HFFc6 (cell line): ENCODE data around the gene TMIGD3. TPM values are rescaled to one million over a fixed set of nuclear protein-coding genes. Genes with fewer than 3 reads are reported as not detected.
"Not testable (repeated sequence)": the region's sequence is repeated elsewhere in the genome, so short reads cannot be mapped to it uniquely, and the experiment has no call there.

Experiments
- DNase-seq: peaks from one replicate; pipeline ENCODE4 v3.0.0-alpha.2; 2018
- H3K27ac Mint-ChIP-seq: 2 replicates; pipeline ENCODE4 v1.8.0; 2020; ENCODE audit warnings: mild to moderate bottlenecking, mixed read lengths
- H3K27me3 Mint-ChIP-seq: 2 replicates; pipeline ENCODE4 v1.8.0; 2021; ENCODE audit warnings: mild to moderate bottlenecking, moderate library complexity, mixed read lengths; ENCODE audit not compliant: insufficient read depth
- H3K36me3 Mint-ChIP-seq: 2 replicates; pipeline ENCODE4 v1.8.0; 2021; ENCODE audit warnings: low read depth, mixed read lengths
- H3K4me1 Mint-ChIP-seq: 2 replicates; pipeline ENCODE4 v1.8.0; 2020; ENCODE audit warnings: low read depth, mixed read lengths
- H3K4me3 Mint-ChIP-seq: 2 replicates; pipeline ENCODE4 v1.8.0; 2020; ENCODE audit warnings: mild to moderate bottlenecking, moderate library complexity, mixed read lengths
- H3K9me3 Mint-ChIP-seq: 2 replicates; pipeline ENCODE4 v1.8.0; 2020; ENCODE audit warnings: mild to moderate bottlenecking, mixed read lengths
- long read RNA-seq: library from polyadenylated mRNA; unstranded; transcript quantifications from one replicate; pipeline ENCODE4 v2.0.0, GENCODE V29; 2019
- total RNA-seq, 6 experiments: library from RNA; stranded (reverse); fragmentation: NEBNext Ultra II Directional; extraction: Animal tissue kit (Norgen Biotek cat#: 25700); gene quantifications; 2 replicates in 1 of 6; 3 replicates in 5 of 6; pipeline ENCODE4 v1.2.3, GENCODE V29; 2021
- TF ChIP-seq, protein P1 (sequence below): fragments of 200-600 bp; sonication (generic); IDR thresholded peaks from 2 replicates; pipeline ENCODE4 v1.5.0; 2021; ENCODE audit warnings: antibody characterized with exemption, mild to moderate bottlenecking

The TMIGD3 gene
- not detected for total RNA-seq
- long read RNA-seq = 0 reads

GRCh38 chr1:111503585-111504060, at the start of gene TMIGD3, which contains the start of gene ADORA3:
Gene TMIGD3, minus strand, starts transcription at chr1:111503633. Its CDS starts 279 bp downstream, at chr1:111503354.
Gene ADORA3, minus strand, starts transcription at chr1:111503633. Its CDS starts 279 bp downstream, at chr1:111503354.
- no peaks in the 10 kb centered on the region for H3K9me3 Mint-ChIP-seq
- H3K4me3 Mint-ChIP-seq = no peak within 1 kb of the TSS
- peaks cover 20% of the 10 kb centered on the region for H3K4me1 Mint-ChIP-seq
- no peaks in the 10 kb centered on the region for H3K36me3 Mint-ChIP-seq
- no peak for DNase-seq
- TF ChIP-seq, protein P1, sequence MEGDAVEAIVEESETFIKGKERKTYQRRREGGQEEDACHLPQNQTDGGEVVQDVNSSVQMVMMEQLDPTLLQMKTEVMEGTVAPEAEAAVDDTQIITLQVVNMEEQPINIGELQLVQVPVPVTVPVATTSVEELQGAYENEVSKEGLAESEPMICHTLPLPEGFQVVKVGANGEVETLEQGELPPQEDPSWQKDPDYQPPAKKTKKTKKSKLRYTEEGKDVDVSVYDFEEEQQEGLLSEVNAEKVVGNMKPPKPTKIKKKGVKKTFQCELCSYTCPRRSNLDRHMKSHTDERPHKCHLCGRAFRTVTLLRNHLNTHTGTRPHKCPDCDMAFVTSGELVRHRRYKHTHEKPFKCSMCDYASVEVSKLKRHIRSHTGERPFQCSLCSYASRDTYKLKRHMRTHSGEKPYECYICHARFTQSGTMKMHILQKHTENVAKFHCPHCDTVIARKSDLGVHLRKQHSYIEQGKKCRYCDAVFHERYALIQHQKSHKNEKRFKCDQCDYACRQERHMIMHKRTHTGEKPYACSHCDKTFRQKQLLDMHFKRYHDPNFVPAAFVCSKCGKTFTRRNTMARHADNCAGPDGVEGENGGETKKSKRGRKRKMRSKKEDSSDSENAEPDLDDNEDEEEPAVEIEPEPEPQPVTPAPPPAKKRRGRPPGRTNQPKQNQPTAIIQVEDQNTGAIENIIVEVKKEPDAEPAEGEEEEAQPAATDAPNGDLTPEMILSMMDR = no peak
- peaks cover 6% of the 10 kb centered on the region for H3K27me3 Mint-ChIP-seq
- H3K27ac Mint-ChIP-seq = no peak within 1 kb of the TSS

DNA sequence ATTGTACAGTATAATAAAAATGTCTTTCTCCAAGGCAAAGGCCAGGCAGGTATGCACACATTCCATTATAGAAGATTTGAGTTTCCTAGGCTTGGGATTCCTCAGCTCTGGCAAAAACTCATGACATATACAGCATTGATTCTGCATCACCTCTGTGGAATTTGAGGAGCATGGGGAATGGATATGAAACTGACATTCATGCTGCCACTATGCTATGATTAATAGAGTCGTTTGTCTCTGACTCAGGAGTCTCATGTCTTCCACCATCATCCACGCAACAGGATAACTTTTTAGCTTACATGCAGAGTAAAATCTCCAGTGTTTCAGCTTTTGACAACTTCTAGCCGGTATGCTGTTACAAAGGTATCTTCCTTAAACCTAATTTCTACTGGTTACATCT, 49.8 kb upstream of the TMIGD3 start:
- Mint-ChIP-seq H3K4me3 (peak overlapping the region; percentile 52), H3K36me3 (peaks cover 8% of the 10 kb centered on the region; the same call in 1 of the 2 replicates), H3K9me3 (no peaks in the 10 kb centered on the region), H3K27ac (peak overlapping the region; percentile 89), H3K27me3 (peaks cover 1% of the 10 kb centered on the region; the same call in 1 of the 2 replicates), H3K4me1 (peaks cover 48% of the 10 kb centered on the region)
- TF ChIP-seq, protein P1 = no peak
- peak; percentile 93 for DNase-seq

DNA sequence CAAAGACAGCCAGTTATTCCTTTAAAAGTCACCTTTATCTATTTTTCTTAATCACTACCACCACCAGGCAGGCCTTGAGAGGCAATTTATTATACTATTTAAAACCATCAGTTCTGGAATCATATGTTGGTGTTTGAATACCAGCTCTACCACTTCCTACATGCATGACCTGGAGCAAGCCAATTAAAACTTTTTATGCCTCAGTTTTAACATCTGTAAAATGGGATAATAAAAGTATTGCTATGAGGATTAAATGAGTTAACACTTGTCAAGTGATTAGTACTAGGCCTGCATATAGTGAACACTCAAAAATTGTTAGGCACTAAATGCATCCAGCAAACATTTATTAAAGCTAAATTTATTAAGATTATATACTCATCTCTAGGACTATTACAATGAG, 49.2 kb upstream of the TMIGD3 start:
- peak overlapping the region; percentile 34 for H3K27ac Mint-ChIP-seq
- no peak overlapping the region for H3K4me3 Mint-ChIP-seq
- TF ChIP-seq, protein P1 = no peak
- DNase-seq = no peak
- peaks cover 48% of the 10 kb centered on the region for H3K4me1 Mint-ChIP-seq
- H3K36me3 Mint-ChIP-seq = peaks cover 8% of the 10 kb centered on the region; the same call in 1 of the 2 replicates
- peaks cover 1% of the 10 kb centered on the region; the same call in 1 of the 2 replicates for H3K27me3 Mint-ChIP-seq
- H3K9me3 Mint-ChIP-seq = no peaks in the 10 kb centered on the region

DNA sequence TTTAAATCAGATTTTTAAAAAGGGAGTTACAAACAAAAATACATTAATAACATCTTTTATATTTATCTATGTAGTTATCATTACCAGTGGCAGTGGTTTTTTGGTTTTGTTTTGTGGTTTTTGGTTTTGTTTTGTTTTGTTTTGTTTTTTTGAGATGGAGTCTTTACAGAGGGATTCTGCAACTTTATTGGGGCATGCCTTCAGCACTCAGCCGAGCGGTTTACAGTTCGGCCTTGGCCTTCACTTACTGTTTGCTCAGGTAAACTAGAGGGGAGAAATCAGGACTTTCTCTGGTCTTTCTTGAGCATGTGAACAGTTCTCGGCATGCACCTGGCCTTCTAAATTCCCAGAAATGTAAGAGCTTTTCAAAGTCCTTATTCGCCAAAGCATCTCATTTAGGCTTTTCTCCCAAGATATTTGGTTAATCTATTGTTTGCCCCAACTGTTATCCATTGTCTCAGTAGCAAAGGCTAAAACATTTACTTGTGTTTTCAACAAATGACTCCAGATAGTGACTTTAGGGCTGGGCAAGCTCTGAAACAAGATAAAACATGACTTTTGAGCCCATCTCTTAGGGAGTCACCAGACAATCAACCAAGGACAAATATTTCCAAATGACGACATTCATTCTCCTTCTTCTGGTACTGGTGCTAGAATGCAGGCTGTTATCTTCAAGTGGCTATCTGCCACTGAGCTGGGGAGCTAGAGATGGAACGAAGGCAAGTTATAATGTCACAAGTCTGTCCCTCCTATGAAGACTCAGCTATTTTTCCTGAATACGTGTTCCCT, 48.4 kb upstream of the TMIGD3 start:
- TF ChIP-seq, protein P1 = no peak
- Mint-ChIP-seq H3K4me3 (no peak overlapping the region), H3K9me3 (no peaks in the 10 kb centered on the region), H3K27me3 (peaks cover 1% of the 10 kb centered on the region; the same call in 1 of the 2 replicates), H3K4me1 (peaks cover 48% of the 10 kb centered on the region), H3K36me3 (peaks cover 8% of the 10 kb centered on the region; the same call in 1 of the 2 replicates), H3K27ac (peak overlapping the region; percentile 34)
- DNase-seq = no peak

- H3K36me3 Mint-ChIP-seq, H3K27ac Mint-ChIP-seq, H3K9me3 Mint-ChIP-seq, H3K27me3 Mint-ChIP-seq, H3K4me3 Mint-ChIP-seq, DNase-seq: not testable (repeated sequence)
- peaks cover 42% of the 10 kb centered on the region for H3K4me1 Mint-ChIP-seq
These were observed 44.4 kb upstream of the TMIGD3 start for GRCh38 chr1:111547786-111548185.

DNA sequence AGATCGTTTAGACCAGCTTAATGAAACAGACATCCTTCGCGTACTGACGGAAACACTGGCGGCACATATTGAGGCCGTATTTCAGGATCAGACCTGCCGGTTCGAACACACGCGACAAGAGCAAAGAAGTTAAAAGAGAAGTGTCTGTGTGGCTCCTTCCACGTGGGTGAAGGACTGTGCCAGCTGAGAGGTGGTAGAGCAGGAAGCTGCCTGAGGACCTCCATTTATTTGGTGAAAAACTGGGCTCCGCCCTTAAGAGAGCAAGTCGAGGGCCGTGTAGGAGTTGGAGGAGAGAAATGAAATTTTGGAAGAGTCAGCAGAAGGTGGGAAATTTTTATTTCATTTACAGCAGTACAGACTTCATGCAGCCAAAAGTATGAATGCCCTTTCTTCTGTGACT, 38.8 kb upstream of the TMIGD3 start:
- H3K36me3 Mint-ChIP-seq = peaks cover 4% of the 10 kb centered on the region; the same call in 1 of the 2 replicates
- H3K4me3 Mint-ChIP-seq = peak overlapping the region; percentile 86
- TF ChIP-seq, protein P1 = no peak
- H3K9me3 Mint-ChIP-seq = no peaks in the 10 kb centered on the region
- no peaks in the 10 kb centered on the region for H3K27me3 Mint-ChIP-seq
- no peak for DNase-seq
- peak overlapping the region; percentile 87 for H3K27ac Mint-ChIP-seq
- peaks cover 67% of the 10 kb centered on the region for H3K4me1 Mint-ChIP-seq
